GM21576 (cell line): Measurements from ENCODE around the gene CNOT3.
A peak's percentile ranks its signal among the peaks of the same experiment; 100 is the strongest.
"Not testable (repeated sequence)": the region's sequence is repeated elsewhere in the genome, so short reads cannot be mapped to it uniquely, and the experiment has no call there.

Experiments used
- ATAC-seq: cut with Tn5 transposase; IDR thresholded peaks from one replicate; pipeline ENCODE4 v1.9.1; 2021; ENCODE audit warnings: mild to moderate bottlenecking, moderate library complexity; ENCODE audit not compliant: unreplicated experiment

Gene CNOT3

GRCh38 chr19:54165222-54165621 lies 27.7 kb downstream of the CNOT3 start:
- ATAC-seq: no peak

GRCh38 chr19:54168174-54168917 lies 30.8 kb downstream of the CNOT3 start:
- no peak for ATAC-seq

- no peak for ATAC-seq
These were observed 31.7 kb downstream of the CNOT3 start for GRCh38 chr19:54169149-54169740.

- ATAC-seq: not testable (repeated sequence)
These were observed 34.3 kb downstream of the CNOT3 start for GRCh38 chr19:54171736-54172431.

- ATAC-seq: no peak
These were observed 35.2 kb downstream of the CNOT3 start, which contains the start of gene TMC4 for GRCh38 chr19:54172471-54173358. TMC4 (minus strand) TSS chr19:54173160; CDS start chr19:54173117, 43 bp downstream.

- ATAC-seq: no peak
These were observed 35.8 kb downstream of the CNOT3 start for GRCh38 chr19:54173359-54173699.

- ATAC-seq: no peak
These were observed 36.6 kb downstream of the CNOT3 start for GRCh38 chr19:54173951-54174834.

- ATAC-seq: no peak
These were observed 41.2 kb downstream of the CNOT3 start for GRCh38 chr19:54178581-54179261.

GRCh38 chr19:54179262-54179852 lies 41.8 kb downstream of the CNOT3 start:
- no peak for ATAC-seq

GRCh38 chr19:54179921-54180461 lies 42.4 kb downstream of the CNOT3 start:
- no peak for ATAC-seq

GRCh38 chr19:54180691-54181091 lies 43.1 kb downstream of the CNOT3 start:
- ATAC-seq: no peak

- ATAC-seq: not testable (repeated sequence)
These were observed 44.3 kb downstream of the CNOT3 start for GRCh38 chr19:54181894-54182293.

GRCh38 chr19:54183431-54183830 lies 45.9 kb downstream of the CNOT3 start:
- no peak for ATAC-seq

GRCh38 chr19:54186351-54186750 lies 48.8 kb downstream of the CNOT3 start:
- ATAC-seq: no peak

- ATAC-seq: no peak
These were observed 49.4 kb downstream of the CNOT3 start for GRCh38 chr19:54186934-54187381.

- no peak for ATAC-seq
These were observed 50.8 kb downstream of the CNOT3 start for GRCh38 chr19:54188215-54188871.

GRCh38 chr19:54189145-54189734 lies 51.7 kb downstream of the CNOT3 start, which contains the start of gene MBOAT7:
MBOAT7 (minus strand) TSS chr19:54189580; CDS start chr19:54188508, 1,072 bp downstream.
- peak; percentile 20 for ATAC-seq
